Left ventricle myocardium superior (tissue), 1 donor: ENCODE results near the gene MAK. TPM values are rescaled to one million over a fixed set of nuclear protein-coding genes. Genes with fewer than 3 reads are reported as not detected.
"Not testable (repeated sequence)": the region's sequence is repeated elsewhere in the genome, so short reads cannot be mapped to it uniquely, and the experiment has no call there.

Source experiments
- ATAC-seq: fragments of 200-7000 bp; cut with Tn5 transposase; one replicate; pipeline ENCODE4 v1.9.1; 2020; ENCODE audit warnings: mild to moderate bottlenecking, moderate library complexity
- DNase-seq: peaks from one replicate; pipeline ENCODE4 v3.0.0-alpha.2; 2020
- intact Hi-C: fragments of 100-400 bp; cut with micrococcal nuclease; formaldehyde crosslinking; loops from one replicate; pipeline ENCODE4 v1.11.0; 2022
- long read RNA-seq: library from polyadenylated mRNA; unstranded; transcript quantifications from one replicate; pipeline ENCODE4 v2.0.0, GENCODE V29; 2021
- total RNA-seq: library from RNA; stranded (reverse); fragmentation: NEBNext Ultra II Directional; extraction: Animal tissue kit (Norgen Biotek cat#: 25700); gene quantifications from one replicate; pipeline ENCODE4 v1.2.1, GENCODE V29; 2021
- donor health status: DM: no; HTN: yes; CAD: no; lungs with severe emphysema.

The MAK gene
- 0.07 TPM for total RNA-seq
- long read RNA-seq: 0 reads

GRCh38 chr6:10837995-10838793 lies at the start of gene MAK:
Gene MAK (minus strand): TSS chr6:10838539. CDS start chr6:10830648, 7,891 bp downstream.
- peak; percentile 90 for DNase-seq

GRCh38 chr6:10886691-10887502 lies 48.6 kb upstream of the MAK start, which contains the start of gene SYCP2L:
Gene SYCP2L (plus strand): TSS chr6:10887052. CDS start chr6:10887127, 75 bp downstream.
- DNase-seq: peak; percentile 40
- intact Hi-C loops: no loop called here
- ATAC-seq: peak; percentile 35

More at GRCh38 chr6:10837995-10838793, at the start of gene MAK:
- peak; percentile 99 for ATAC-seq
- intact Hi-C loops: no loop called here

- intact Hi-C loops, DNase-seq, ATAC-seq: not testable (repeated sequence)
Observed at GRCh38 chr6:10886365-10886690, 48.0 kb upstream of the MAK start.

- intact Hi-C loops: no loop called here
- ATAC-seq (no peak), DNase-seq (no peak)
Observed at GRCh38 chr6:10884245-10884972, 46.1 kb upstream of the MAK start.

GRCh38 chr6:10883312-10884244 lies 45.2 kb upstream of the MAK start:
- DNase-seq: no peak
- intact Hi-C loops: no loop called here
- no peak for ATAC-seq

GRCh38 chr6:10882657-10883171 lies 44.4 kb upstream of the MAK start:
- intact Hi-C loops: no loop called here
- DNase-seq: no peak
- no peak for ATAC-seq

- intact Hi-C loops, DNase-seq, ATAC-seq: not testable (repeated sequence)
Observed at GRCh38 chr6:10882253-10882630, 43.9 kb upstream of the MAK start.

- no peak for ATAC-seq
- DNase-seq: no peak
- intact Hi-C loops: no loop called here
Observed at GRCh38 chr6:10880366-10880765, 42.0 kb upstream of the MAK start.

- DNase-seq (no peak), ATAC-seq (no peak)
- intact Hi-C loops: no loop called here
Observed at GRCh38 chr6:10877871-10878270, 39.5 kb upstream of the MAK start.

GRCh38 chr6:10877012-10877411 lies 38.7 kb upstream of the MAK start:
- intact Hi-C loops: no loop called here

GRCh38 chr6:10875026-10875425 lies 36.7 kb upstream of the MAK start:
- no peak for ATAC-seq

More at GRCh38 chr6:10877012-10877411, 38.7 kb upstream of the MAK start:
- DNase-seq (no peak), ATAC-seq (no peak)

GRCh38 chr6:10874207-10874606 lies 35.9 kb upstream of the MAK start:
- intact Hi-C loops: no loop called here

More at GRCh38 chr6:10875026-10875425, 36.7 kb upstream of the MAK start:
- DNase-seq: no peak
- intact Hi-C loops: no loop called here

GRCh38 chr6:10873374-10873773 lies 35.0 kb upstream of the MAK start:
- ATAC-seq (no peak), DNase-seq (no peak)
- intact Hi-C loops: no loop called here

More at GRCh38 chr6:10874207-10874606, 35.9 kb upstream of the MAK start:
- ATAC-seq (no peak), DNase-seq (no peak)

GRCh38 chr6:10867952-10868351 lies 29.6 kb upstream of the MAK start:
- intact Hi-C loops: no loop called here
- no peak for ATAC-seq

GRCh38 chr6:10866709-10867108 lies 28.4 kb upstream of the MAK start:
- DNase-seq, ATAC-seq, intact Hi-C loops: not testable (repeated sequence)

More at GRCh38 chr6:10867952-10868351, 29.6 kb upstream of the MAK start:
- DNase-seq: no peak

- ATAC-seq, DNase-seq, intact Hi-C loops: not testable (repeated sequence)
Observed at GRCh38 chr6:10863031-10863430, 24.7 kb upstream of the MAK start.

GRCh38 chr6:10862361-10862760 lies 24.0 kb upstream of the MAK start:
- ATAC-seq (no peak), DNase-seq (no peak)

GRCh38 chr6:10861086-10861485 lies 22.7 kb upstream of the MAK start:
- ATAC-seq (no peak), DNase-seq (no peak)
- intact Hi-C loops: no loop called here

More at GRCh38 chr6:10862361-10862760, 24.0 kb upstream of the MAK start:
- intact Hi-C loops: no loop called here
